Non-pigmented ciliary epithelial cell (primary cell): ENCODE results near the gene NID1.
"Not testable (repeated sequence)": the region's sequence is repeated elsewhere in the genome, so short reads cannot be mapped to it uniquely, and the experiment has no call there.

Source experiments
- DNase-seq: peaks from one replicate; pipeline ENCODE4 v3.0.0-alpha.2; 2010; ENCODE audit warnings: low read depth

The NID1 gene

DNA sequence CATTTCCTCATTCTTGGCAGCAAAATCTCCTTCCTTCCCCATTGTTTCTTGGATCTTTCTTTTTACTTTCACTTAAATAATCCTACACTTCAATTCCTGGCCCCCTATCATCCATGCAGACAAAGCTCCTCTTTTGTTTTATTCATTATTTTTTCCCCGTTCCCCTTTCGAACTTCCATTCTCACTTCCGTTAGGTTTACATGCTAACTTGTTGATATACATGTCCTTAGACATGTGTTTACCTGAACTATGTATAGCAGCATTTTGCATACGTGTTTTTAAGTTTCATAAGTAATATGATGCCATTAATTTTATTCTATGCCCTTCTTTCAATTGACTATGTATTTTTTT lies 131.1 kb downstream of the NID1 start:
- no peak for DNase-seq

DNA sequence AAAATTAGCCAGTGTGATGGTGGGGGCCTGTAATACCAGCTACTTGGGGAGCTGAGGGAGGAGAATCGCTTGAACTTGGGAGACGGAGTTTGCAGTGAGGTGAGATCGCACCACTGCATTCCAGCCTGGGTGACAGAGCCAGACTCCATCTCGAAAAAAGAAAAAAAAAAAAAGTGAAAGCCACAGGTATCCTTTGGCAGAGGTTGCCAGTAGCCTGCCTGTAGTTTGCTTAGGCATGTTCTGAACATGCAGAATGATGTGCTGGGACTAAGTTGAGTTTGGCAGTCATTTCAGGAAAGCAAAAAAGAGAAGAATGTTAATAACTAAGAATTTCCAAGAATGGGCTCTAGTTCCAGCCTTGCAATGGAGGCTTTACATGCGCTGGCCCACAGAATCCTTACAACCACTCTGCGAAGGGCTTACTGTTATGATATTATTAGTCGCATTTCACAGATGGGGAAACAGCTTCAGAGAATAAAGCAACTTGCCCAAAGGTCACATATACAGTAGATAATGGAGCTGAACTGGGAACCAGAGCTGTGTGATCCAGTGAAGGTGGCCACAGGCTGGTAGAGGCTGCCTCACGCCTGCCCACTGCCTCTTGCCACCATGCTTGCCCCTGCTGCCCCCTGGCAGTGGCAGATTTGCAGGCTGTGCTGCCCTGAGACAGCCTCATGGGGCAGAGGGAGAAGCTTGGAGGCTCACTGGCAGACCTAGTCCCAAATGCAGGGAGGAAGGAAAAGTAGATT lies 131.7 kb downstream of the NID1 start:
- no peak for DNase-seq

DNA sequence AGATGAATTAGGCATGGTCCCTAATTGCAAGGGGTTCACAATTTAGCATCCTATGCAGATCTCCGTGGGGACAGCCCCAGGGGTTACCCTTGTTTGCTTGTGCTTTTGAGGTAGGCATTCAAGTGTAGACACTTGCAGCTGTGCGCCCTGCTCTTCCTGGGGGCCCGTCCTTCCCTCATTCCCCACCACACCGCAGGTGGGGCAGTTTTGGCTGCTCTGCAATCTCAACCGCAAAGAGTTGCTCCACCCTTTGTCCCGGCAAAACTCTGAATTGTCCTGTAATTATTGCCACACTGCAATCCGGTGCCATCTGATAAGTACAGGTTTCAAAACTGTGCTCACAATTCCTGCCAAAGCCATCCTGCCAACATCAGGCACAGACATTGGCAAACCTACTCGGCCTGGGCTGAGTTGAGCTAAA lies 132.8 kb downstream of the NID1 start:
- DNase-seq, result no peak

DNA sequence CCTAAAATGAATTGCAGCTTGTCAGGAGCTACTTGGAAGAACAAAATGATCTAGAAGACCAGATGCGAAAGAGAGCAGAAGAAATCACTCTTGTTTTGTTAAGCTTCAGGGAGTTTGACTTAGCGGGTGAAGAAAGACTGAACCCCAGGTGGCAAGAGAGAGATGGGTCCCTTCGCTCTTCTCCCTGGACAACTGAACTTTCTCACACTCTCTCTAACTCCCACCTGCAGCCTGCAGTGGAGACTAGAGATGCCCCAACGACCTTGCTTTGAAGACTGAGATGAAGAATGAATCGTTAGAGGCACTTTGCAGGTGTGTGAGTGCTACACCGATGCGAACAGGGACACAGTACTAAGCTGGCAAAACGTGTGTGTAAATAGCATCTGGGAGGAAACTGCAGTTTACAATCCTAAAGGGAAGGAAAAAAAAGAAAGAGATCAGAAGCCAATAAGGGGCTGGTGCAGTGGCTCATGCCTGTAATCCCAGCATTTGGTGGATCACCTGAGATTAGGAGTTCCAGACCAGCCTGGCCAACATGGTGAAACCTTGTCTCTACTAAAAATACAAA lies 133.6 kb downstream of the NID1 start:
- DNase-seq, result no peak

DNA sequence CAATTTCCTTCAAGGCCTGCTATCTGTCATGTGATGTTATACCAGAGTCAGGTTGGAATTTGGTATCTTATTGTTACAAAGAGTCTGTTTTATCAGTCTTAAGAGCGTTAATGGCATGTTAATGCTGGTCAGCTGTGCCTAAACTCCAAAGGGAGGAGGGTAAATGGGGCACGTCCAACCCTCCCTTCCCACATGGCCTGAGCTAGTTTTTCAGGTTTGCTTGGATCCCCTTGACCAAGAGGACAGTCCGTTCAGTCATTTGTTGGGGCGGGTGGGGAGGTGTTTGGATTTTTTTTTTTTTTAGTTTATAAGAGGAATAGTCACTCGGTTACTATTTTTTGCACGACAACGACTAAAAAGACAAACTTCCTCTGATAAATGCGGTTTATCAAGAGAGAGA lies 134.3 kb downstream of the NID1 start:
- DNase-seq, result no peak

DNA sequence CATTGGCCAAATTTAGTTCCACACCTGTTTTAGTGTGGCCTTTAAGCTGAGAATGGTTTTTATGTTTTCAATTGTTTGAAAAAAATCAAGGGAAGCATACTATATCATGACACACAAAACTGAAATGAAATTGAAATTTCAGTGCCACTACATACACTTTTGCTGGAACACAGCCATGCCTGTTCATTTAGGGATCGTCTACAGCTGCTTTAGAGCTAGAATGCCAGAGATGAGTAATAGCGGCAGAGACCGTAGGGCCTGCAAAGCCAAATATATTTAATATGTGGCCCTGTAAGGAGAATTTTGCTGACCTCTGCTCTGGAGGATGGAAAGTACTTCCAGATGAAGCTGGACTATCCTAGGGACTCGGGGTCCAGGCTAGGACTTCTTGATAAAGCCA lies 135.7 kb downstream of the NID1 start:
- no peak for DNase-seq

DNA sequence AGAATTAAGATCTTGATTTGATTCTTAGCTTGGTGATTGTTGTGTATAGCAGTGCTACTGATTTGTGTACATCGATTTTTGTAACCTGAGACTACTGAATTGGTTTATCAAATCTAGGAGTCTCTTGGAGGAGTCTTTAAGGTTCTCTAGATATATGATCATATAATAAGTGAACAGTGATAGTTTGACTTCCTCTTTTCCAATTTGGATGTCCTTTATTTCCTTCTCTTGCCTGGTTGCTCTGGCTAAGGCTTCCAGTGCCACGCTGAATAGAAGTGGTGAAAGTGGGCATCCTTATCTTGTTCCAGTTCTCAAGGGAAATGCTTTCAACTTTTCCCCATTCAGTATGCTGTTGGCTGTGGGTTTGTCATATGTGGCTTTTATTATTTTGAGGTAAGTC lies 136.7 kb downstream of the NID1 start:
- no peak for DNase-seq

DNA sequence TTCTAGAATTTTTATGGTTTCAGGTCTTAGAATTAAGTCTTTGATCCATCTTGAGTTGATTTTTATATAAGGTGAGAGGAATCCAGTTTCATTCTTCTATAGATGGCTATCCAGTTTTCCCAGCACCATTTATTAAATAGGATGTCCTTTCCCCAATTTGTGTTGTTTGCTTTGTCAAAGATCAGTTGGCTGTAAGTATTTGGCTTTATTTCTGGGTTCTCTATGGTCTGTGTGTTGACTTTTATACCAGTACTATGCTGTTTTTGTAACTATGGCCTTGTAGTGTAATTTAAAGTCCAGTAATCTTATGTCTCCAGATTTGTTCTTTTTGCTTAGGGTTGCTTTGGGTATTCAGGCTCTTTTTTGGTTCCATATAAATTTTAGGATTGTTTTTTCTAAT lies 137.3 kb downstream of the NID1 start:
- not testable (repeated sequence) for DNase-seq
